WTC11 (cell line): Measurements from ENCODE around the gene ZNF521. TPM values are rescaled to one million over a fixed set of nuclear protein-coding genes. Genes with fewer than 3 reads are reported as not detected.

Source experiments
- ATAC-seq: fragments of 200-7000 bp; cut with Tn5 transposase; 2 replicates; pipeline ENCODE4 v1.10.0; 2021; ENCODE audit warnings: mild to moderate bottlenecking, moderate library complexity
- CTCF ChIA-PET: fragments of 300-600 bp; sonication (Branson Sonifier 250); formaldehyde crosslinking; loops from one replicate; lab custom pipeline; 2021; ENCODE audit warnings: antibody characterized with exemption; lab: Charles Lee
- POLR2A ChIA-PET: fragments of 350-600 bp; sonication (Branson Sonifier 250); formaldehyde crosslinking; loops from one replicate; lab custom pipeline; 2021; ENCODE audit warnings: antibody characterized with exemption; lab: Charles Lee
- DNase-seq: peaks from one replicate; pipeline ENCODE4 v3.0.0; 2021; ENCODE audit warnings: low spot score
- H3K27ac Mint-ChIP-seq: 2 replicates; pipeline ENCODE4 v1.8.0; 2021; ENCODE audit warnings: mixed read lengths
- H3K27me3 Mint-ChIP-seq: 2 replicates; pipeline ENCODE4 v1.8.0; 2021; ENCODE audit warnings: low read depth, mild to moderate bottlenecking, moderate library complexity, mixed read lengths
- H3K36me3 Mint-ChIP-seq: 2 replicates; pipeline ENCODE4 v1.8.0; 2021; ENCODE audit warnings: mixed read lengths
- H3K4me1 Mint-ChIP-seq: 2 replicates; pipeline ENCODE4 v1.8.0; 2022; ENCODE audit warnings: mixed read lengths
- H3K4me3 Mint-ChIP-seq: 2 replicates; pipeline ENCODE4 v1.8.0; 2021; ENCODE audit warnings: mild to moderate bottlenecking, moderate library complexity, mixed read lengths
- H3K9me3 Mint-ChIP-seq: 2 replicates; pipeline ENCODE4 v1.8.0; 2021; ENCODE audit warnings: mixed read lengths
- CREM ChIP-seq: sonication (generic); formaldehyde crosslinking; IDR thresholded peaks from 2 replicates; pipeline ENCODE4 v1.8.1; 2022; ENCODE audit warnings: mild to moderate bottlenecking, missing genetic modification reagents, moderate library complexity
- GRHL2 ChIP-seq: fragments of 250-450 bp; sonication (Bioruptor Pico); IDR thresholded peaks from 2 replicates; pipeline ENCODE4 v1.8.0; 2022; ENCODE audit warnings: mild to moderate bottlenecking, moderate library complexity; ENCODE audit not compliant: insufficient replicate concordance, severe bottlenecking
- GTF2I ChIP-seq: fragments of 250-450 bp; sonication (Bioruptor Pico); conservative IDR thresholded peaks from 2 replicates; pipeline ENCODE4 v1.4.0; 2021; ENCODE audit warnings: mild to moderate bottlenecking
- KAT7 ChIP-seq: sonication (generic); formaldehyde crosslinking; IDR thresholded peaks from 2 replicates; pipeline ENCODE4 v1.8.1; 2023; ENCODE audit warnings: missing genetic modification reagents, mild to moderate bottlenecking, borderline replicate concordance
- NR3C1 ChIP-seq: sonication (generic); formaldehyde crosslinking; conservative IDR thresholded peaks from 2 replicates; pipeline ENCODE4 v1.8.1; 2023; ENCODE audit warnings: low read depth, mild to moderate bottlenecking, missing genetic modification reagents
- SMAD4 ChIP-seq: sonication (generic); formaldehyde crosslinking; IDR thresholded peaks from 2 replicates; pipeline ENCODE4 v1.8.0; 2022; ENCODE audit warnings: mild to moderate bottlenecking, missing genetic modification reagents
- TCF7 ChIP-seq: sonication (generic); formaldehyde crosslinking; IDR thresholded peaks from 2 replicates; pipeline ENCODE4 v1.8.0; 2022; ENCODE audit warnings: mild to moderate bottlenecking, low read depth, missing genetic modification reagents, moderate library complexity
- TEAD4 ChIP-seq: sonication (generic); formaldehyde crosslinking; IDR thresholded peaks from 2 replicates; pipeline ENCODE4 v1.8.0; 2022; ENCODE audit warnings: mild to moderate bottlenecking, missing genetic modification reagents
- ZNF138 ChIP-seq: sonication (generic); formaldehyde crosslinking; conservative IDR thresholded peaks from 2 replicates; pipeline ENCODE4 v1.8.1; 2022; ENCODE audit warnings: mild to moderate bottlenecking, moderate library complexity, missing genetic modification reagents
- ZNF396 ChIP-seq: fragments of 250-450 bp; sonication (Bioruptor Pico); IDR thresholded peaks from 2 replicates; pipeline ENCODE4 v1.8.0; 2021; ENCODE audit warnings: mild to moderate bottlenecking, moderate library complexity, borderline replicate concordance
- ZNF416 ChIP-seq: fragments of 250-450 bp; sonication (Bioruptor Pico); IDR thresholded peaks from 2 replicates; pipeline ENCODE4 v1.9.0; 2021; ENCODE audit warnings: mild to moderate bottlenecking, inconsistent platforms
- ZNF671 ChIP-seq: fragments of 250-450 bp; sonication (Bioruptor Pico); IDR thresholded peaks from 2 replicates; pipeline ENCODE4 v1.8.0; 2021; ENCODE audit warnings: mild to moderate bottlenecking
- total RNA-seq: library from RNA; stranded (reverse); gene quantifications from 3 replicates; pipeline ENCODE4 v1.2.3, GENCODE V29; 2021
- TF ChIP-seq, protein P1 (sequence below): sonication (generic); formaldehyde crosslinking; IDR thresholded peaks from 2 replicates; pipeline ENCODE4 v1.8.1; 2022; ENCODE audit warnings: low read depth, missing genetic modification reagents, borderline replicate concordance
- TF ChIP-seq, protein P2 (sequence below): sonication (generic); formaldehyde crosslinking; conservative IDR thresholded peaks from 2 replicates; pipeline ENCODE4 v1.8.1; 2023; ENCODE audit warnings: mild to moderate bottlenecking, low read depth, missing genetic modification reagents, moderate library complexity
- TF ChIP-seq, protein P3 (sequence below): sonication (generic); formaldehyde crosslinking; IDR thresholded peaks from 2 replicates; pipeline ENCODE4 v1.8.0; 2022; ENCODE audit warnings: mild to moderate bottlenecking, missing genetic modification reagents
- TF ChIP-seq, protein P4 (sequence below): sonication (generic); formaldehyde crosslinking; IDR thresholded peaks from 2 replicates; pipeline ENCODE4 v1.8.1; 2023; ENCODE audit warnings: mild to moderate bottlenecking, missing genetic modification reagents, moderate library complexity
- TF ChIP-seq, protein P5 (sequence below): fragments of 250-450 bp; sonication (Bioruptor Pico); IDR thresholded peaks from 2 replicates; pipeline ENCODE4 v1.8.0; 2021; ENCODE audit warnings: mild to moderate bottlenecking
- TF ChIP-seq, protein P6 (sequence below): sonication (generic); formaldehyde crosslinking; IDR thresholded peaks from 2 replicates; pipeline ENCODE4 v1.8.0; 2022; ENCODE audit warnings: mild to moderate bottlenecking, missing genetic modification reagents

The ZNF521 gene
- total RNA-seq, 1 experiment from 2014 or later: 15.3 TPM

DNA sequence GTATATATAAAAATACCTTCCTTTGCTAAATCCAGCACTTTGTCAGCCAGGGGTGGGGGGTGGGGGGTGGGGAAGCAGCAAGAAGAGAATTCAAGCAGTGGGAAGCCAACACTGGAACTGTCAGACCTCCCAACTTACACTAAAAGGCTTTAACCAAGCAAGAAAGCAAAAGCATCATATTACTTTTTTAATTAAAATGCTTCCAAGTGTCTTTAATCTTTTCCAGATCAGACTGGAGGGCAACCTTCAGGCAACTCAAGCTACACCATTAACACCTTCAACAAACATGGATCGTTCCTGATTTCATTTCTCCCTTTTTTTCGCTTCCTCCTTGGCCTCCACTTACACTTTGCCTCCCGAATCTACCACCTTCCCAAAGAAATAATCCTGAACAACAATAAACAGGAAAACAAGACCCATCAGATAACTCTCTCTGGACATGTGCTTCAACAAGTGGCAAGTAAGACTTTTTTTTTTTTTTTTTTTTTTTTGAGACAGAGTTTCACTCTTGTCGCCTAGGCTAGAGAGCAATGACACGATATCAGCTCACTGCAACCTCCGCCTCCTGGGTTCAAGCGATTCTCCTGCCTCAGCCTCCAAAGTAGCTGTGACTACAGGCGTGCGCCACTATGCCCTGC lies 35.5 kb downstream of the ZNF521 start:
- ChIA-PET CTCF (no interaction called here), POLR2A (no interaction called here)
- Mint-ChIP-seq H3K27me3 (no peaks in the 10 kb centered on the region), H3K36me3 (peaks cover 13% of the 10 kb centered on the region), H3K4me1 (peaks cover 20% of the 10 kb centered on the region), H3K4me3 (no peak overlapping the region), H3K9me3 (no peaks in the 10 kb centered on the region), H3K27ac (no peak overlapping the region)
- DNase-seq (no peak), ATAC-seq (no peak)
- TF ChIP-seq, protein P1, sequence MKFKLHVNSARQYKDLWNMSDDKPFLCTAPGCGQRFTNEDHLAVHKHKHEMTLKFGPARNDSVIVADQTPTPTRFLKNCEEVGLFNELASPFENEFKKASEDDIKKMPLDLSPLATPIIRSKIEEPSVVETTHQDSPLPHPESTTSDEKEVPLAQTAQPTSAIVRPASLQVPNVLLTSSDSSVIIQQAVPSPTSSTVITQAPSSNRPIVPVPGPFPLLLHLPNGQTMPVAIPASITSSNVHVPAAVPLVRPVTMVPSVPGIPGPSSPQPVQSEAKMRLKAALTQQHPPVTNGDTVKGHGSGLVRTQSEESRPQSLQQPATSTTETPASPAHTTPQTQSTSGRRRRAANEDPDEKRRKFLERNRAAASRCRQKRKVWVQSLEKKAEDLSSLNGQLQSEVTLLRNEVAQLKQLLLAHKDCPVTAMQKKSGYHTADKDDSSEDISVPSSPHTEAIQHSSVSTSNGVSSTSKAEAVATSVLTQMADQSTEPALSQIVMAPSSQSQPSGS (CRISPR knock-in tag): no peak
- TF ChIP-seq, protein P2, sequence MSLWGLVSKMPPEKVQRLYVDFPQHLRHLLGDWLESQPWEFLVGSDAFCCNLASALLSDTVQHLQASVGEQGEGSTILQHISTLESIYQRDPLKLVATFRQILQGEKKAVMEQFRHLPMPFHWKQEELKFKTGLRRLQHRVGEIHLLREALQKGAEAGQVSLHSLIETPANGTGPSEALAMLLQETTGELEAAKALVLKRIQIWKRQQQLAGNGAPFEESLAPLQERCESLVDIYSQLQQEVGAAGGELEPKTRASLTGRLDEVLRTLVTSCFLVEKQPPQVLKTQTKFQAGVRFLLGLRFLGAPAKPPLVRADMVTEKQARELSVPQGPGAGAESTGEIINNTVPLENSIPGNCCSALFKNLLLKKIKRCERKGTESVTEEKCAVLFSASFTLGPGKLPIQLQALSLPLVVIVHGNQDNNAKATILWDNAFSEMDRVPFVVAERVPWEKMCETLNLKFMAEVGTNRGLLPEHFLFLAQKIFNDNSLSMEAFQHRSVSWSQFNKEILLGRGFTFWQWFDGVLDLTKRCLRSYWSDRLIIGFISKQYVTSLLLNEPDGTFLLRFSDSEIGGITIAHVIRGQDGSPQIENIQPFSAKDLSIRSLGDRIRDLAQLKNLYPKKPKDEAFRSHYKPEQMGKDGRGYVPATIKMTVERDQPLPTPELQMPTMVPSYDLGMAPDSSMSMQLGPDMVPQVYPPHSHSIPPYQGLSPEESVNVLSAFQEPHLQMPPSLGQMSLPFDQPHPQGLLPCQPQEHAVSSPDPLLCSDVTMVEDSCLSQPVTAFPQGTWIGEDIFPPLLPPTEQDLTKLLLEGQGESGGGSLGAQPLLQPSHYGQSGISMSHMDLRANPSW (CRISPR knock-in tag): no peak
- TF ChIP-seq, protein P3, sequence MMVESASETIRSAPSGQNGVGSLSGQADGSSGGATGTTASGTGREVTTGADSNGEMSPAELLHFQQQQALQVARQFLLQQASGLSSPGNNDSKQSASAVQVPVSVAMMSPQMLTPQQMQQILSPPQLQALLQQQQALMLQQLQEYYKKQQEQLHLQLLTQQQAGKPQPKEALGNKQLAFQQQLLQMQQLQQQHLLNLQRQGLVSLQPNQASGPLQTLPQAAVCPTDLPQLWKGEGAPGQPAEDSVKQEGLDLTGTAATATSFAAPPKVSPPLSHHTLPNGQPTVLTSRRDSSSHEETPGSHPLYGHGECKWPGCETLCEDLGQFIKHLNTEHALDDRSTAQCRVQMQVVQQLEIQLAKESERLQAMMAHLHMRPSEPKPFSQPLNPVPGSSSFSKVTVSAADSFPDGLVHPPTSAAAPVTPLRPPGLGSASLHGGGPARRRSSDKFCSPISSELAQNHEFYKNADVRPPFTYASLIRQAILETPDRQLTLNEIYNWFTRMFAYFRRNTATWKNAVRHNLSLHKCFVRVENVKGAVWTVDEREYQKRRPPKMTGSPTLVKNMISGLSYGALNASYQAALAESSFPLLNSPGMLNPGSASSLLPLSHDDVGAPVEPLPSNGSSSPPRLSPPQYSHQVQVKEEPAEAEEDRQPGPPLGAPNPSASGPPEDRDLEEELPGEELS (CRISPR knock-in tag): no peak
- TF ChIP-seq ZNF138 (CRISPR knock-in tag): no peak
- TF ChIP-seq, protein P4, sequence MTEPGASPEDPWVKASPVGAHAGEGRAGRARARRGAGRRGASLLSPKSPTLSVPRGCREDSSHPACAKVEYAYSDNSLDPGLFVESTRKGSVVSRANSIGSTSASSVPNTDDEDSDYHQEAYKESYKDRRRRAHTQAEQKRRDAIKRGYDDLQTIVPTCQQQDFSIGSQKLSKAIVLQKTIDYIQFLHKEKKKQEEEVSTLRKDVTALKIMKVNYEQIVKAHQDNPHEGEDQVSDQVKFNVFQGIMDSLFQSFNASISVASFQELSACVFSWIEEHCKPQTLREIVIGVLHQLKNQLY (CRISPR knock-in tag): no peak
- TF ChIP-seq ZNF396 (CRISPR knock-in tag): no peak
- TF ChIP-seq, protein P5, sequence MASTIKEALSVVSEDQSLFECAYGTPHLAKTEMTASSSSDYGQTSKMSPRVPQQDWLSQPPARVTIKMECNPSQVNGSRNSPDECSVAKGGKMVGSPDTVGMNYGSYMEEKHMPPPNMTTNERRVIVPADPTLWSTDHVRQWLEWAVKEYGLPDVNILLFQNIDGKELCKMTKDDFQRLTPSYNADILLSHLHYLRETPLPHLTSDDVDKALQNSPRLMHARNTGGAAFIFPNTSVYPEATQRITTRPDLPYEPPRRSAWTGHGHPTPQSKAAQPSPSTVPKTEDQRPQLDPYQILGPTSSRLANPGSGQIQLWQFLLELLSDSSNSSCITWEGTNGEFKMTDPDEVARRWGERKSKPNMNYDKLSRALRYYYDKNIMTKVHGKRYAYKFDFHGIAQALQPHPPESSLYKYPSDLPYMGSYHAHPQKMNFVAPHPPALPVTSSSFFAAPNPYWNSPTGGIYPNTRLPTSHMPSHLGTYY: no peak
- no peak for TF ChIP-seq TEAD4
- no peak for TF ChIP-seq ZNF671 (CRISPR knock-in tag)
- TF ChIP-seq KAT7 (CRISPR knock-in tag): no peak
- no peak for TF ChIP-seq TCF7 (CRISPR knock-in tag)
- TF ChIP-seq GTF2I (CRISPR knock-in tag): no peak
- no peak for TF ChIP-seq ZNF416 (CRISPR knock-in tag)
- TF ChIP-seq GRHL2: no peak
- no peak for TF ChIP-seq SMAD4 (CRISPR knock-in tag)
- TF ChIP-seq NR3C1: no peak
- TF ChIP-seq, protein P6, sequence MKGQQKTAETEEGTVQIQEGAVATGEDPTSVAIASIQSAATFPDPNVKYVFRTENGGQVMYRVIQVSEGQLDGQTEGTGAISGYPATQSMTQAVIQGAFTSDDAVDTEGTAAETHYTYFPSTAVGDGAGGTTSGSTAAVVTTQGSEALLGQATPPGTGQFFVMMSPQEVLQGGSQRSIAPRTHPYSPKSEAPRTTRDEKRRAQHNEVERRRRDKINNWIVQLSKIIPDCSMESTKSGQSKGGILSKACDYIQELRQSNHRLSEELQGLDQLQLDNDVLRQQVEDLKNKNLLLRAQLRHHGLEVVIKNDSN (CRISPR knock-in tag): no peak
- TF ChIP-seq CREM (CRISPR knock-in tag): no peak
